B cell (primary cell): ENCODE data around the gene F8A1. TPM values are rescaled to one million over a fixed set of nuclear protein-coding genes. Genes with fewer than 3 reads are reported as not detected.
"Not testable (repeated sequence)": the region's sequence is repeated elsewhere in the genome, so short reads cannot be mapped to it uniquely, and the experiment has no call there.

Experiments
- ATAC-seq: fragments of 200-7000 bp; cut with Tn5 transposase; one replicate; pipeline ENCODE4 v1.10.0; 2021; ENCODE audit warnings: low read depth, mild to moderate bottlenecking, moderate number of reproducible peaks, moderate library complexity
- CTCF ChIA-PET: fragments of 350-600 bp; sonication (Branson Sonifier 250); formaldehyde crosslinking; loops from one replicate; lab custom pipeline; 2021; ENCODE audit warnings: antibody characterized with exemption, inconsistent platforms; lab: Charles Lee
- POLR2A ChIA-PET: fragments of 350-600 bp; sonication (Branson Sonifier 250); formaldehyde crosslinking; loops from one replicate; lab custom pipeline; 2021; ENCODE audit warnings: antibody characterized with exemption; lab: Charles Lee
- DNase-seq: peaks from one replicate; pipeline ENCODE4 v3.0.0; 2013
- H2AFZ ChIP-seq: 2 replicates; pipeline ENCODE4 v1.6.1; 2012; ENCODE audit warnings: mild to moderate bottlenecking, low read depth, low read length; ENCODE audit not compliant: insufficient read depth, poor library complexity, severe bottlenecking
- H3K27ac ChIP-seq, 2 donors: 1 replicate in 1 of 2; 2 replicates in 1 of 2; pipeline ENCODE4 v1.5.1; 2012 to 2013; ENCODE audit warnings: low read length in 2 of 2, mild to moderate bottlenecking in 2 of 2, moderate library complexity in 1 of 2
- H3K27me3 ChIP-seq, 4 experiments: fragments of 200-600 bp in 1 of 4; sonication (generic) in 1 of 4; replicated peaks in 1 of 4; 1 replicate in 2 of 4; 2 replicates in 2 of 4; pipeline versions ENCODE4 v1.6.1 to v1.7.0; 2013 to 2016; ENCODE audit warnings: low read length in 3 of 4, mild to moderate bottlenecking in 2 of 4, mixed read lengths in 1 of 4, moderate library complexity in 1 of 4; ENCODE audit not compliant: insufficient read depth in 4 of 4, control insufficient read depth in 3 of 4; ENCODE audit errors: control extremely low read depth in 1 of 4
- H3K36me3 ChIP-seq, 2 experiments: replicated peaks in 1 of 2; 1 replicate in 1 of 2; 2 replicates in 1 of 2; pipeline versions ENCODE4 v1.6.1 to v1.7.1; 2013; ENCODE audit warnings: low read length in 1 of 2; ENCODE audit not compliant: insufficient read depth in 2 of 2, control insufficient read depth in 1 of 2; ENCODE audit errors: control extremely low read depth in 1 of 2, extremely low read depth in 1 of 2
- H3K4me1 ChIP-seq, 2 donors: fragments of 200-600 bp in 1 of 2; sonication (generic) in 1 of 2; 1 replicate in 1 of 2; 2 replicates in 1 of 2; pipeline versions ENCODE4 v1.5.1 to v1.6.1; 2013 to 2017; ENCODE audit warnings: low read length in 2 of 2; ENCODE audit not compliant: control insufficient read depth in 2 of 2, insufficient read depth in 2 of 2
- H3K4me2 ChIP-seq: replicated peaks from 2 replicates; pipeline ENCODE3; 2012; ENCODE audit warnings: mild to moderate bottlenecking, low read depth, low read length; ENCODE audit not compliant: poor library complexity, severe bottlenecking
- H3K4me3 ChIP-seq, 5 experiments: fragments of 200-600 bp in 1 of 5; sonication (generic) in 1 of 5; 1 replicate in 3 of 5; 2 replicates in 2 of 5; pipeline versions ENCODE4 v1.5.1 to v1.7.0; 2011 to 2016; ENCODE audit warnings: low read length in 4 of 5, mild to moderate bottlenecking in 4 of 5, low read depth in 2 of 5, control low read depth in 1 of 5, moderate library complexity in 1 of 5; ENCODE audit not compliant: insufficient read depth in 1 of 5; ENCODE audit errors: control extremely low read depth in 1 of 5, extremely low read depth in 1 of 5
- H3K79me2 ChIP-seq: fragments of 200-600 bp; sonication (generic); one replicate; pipeline ENCODE4 v1.6.0; 2016; ENCODE audit warnings: low read length; ENCODE audit not compliant: control insufficient read depth, insufficient read depth
- H3K9ac ChIP-seq: fragments of 200-600 bp; sonication (generic); 2 replicates; pipeline ENCODE4 v1.6.1; 2017; ENCODE audit warnings: mild to moderate bottlenecking, low read length, moderate library complexity
- H3K9me3 ChIP-seq, 3 donors: one replicate each; pipeline versions ENCODE4 v1.6.1 to v1.7.1; 2013; ENCODE audit warnings: low read length in 2 of 3; ENCODE audit not compliant: control insufficient read depth in 2 of 3, insufficient read depth in 1 of 3; ENCODE audit errors: control extremely low read depth in 1 of 3
- H4K20me1 ChIP-seq: 2 replicates; pipeline ENCODE4 v1.6.0; 2012; ENCODE audit warnings: mild to moderate bottlenecking, low read length; ENCODE audit not compliant: insufficient read depth, control insufficient read depth, poor library complexity, severe bottlenecking
- H3K27ac Mint-ChIP-seq: one replicate; pipeline ENCODE4 v1.8.0; 2021; ENCODE audit warnings: mixed read lengths
- H3K27me3 Mint-ChIP-seq: one replicate; pipeline ENCODE4 v1.8.0; 2021; ENCODE audit warnings: mixed read lengths
- H3K4me1 Mint-ChIP-seq: one replicate; pipeline ENCODE4 v1.8.0; 2021; ENCODE audit warnings: mixed read lengths
- H3K4me3 Mint-ChIP-seq: one replicate; pipeline ENCODE4 v1.8.0; 2021; ENCODE audit warnings: mixed read lengths
- H3K9me3 Mint-ChIP-seq: one replicate; pipeline ENCODE4 v1.8.0; 2022; ENCODE audit warnings: mixed read lengths; ENCODE audit not compliant: insufficient read depth
- WGBS: methylation state at CpG from one replicate; pipeline ENCODE4 v1.1.5; 2013; ENCODE audit warnings: missing lambda C conversion rate; ENCODE audit not compliant: insufficient coverage; 5-methylcytosine and 5-hydroxymethylcytosine counted together
- intact Hi-C: fragments of 100-400 bp; cut with micrococcal nuclease; formaldehyde crosslinking; loops from one replicate; pipeline ENCODE4 v1.10.0; 2022
- polyA plus RNA-seq: library from polyadenylated mRNA; depleted of rRNA; stranded (reverse); fragments of >200 nt; gene quantifications from 2 replicates; pipeline ENCODE4 v1.2.3, GENCODE V29; 2012
- total RNA-seq, 2 donors: library from RNA; stranded (reverse); fragments of 120-200 nt in 1 of 2; gene quantifications; 1 replicate in 1 of 2; 2 replicates in 1 of 2; pipeline versions ENCODE4 v1.2.3 to v1.2.4, GENCODE V29; 2013 to 2022

The F8A1 gene
- total and polyA plus RNA-seq, 2 donors (not counting 1 experiment from before 2014, with no cell fraction given), result 8.6 to 35.8 TPM

GRCh38 chrX:154885549-154885948, 606 bp upstream of the F8A1 start:
- ATAC-seq, H3K36me3 ChIP-seq, H3K9me3 Mint-ChIP-seq, H3K9me3 ChIP-seq, H3K9ac ChIP-seq, H3K4me1 Mint-ChIP-seq, H3K27ac Mint-ChIP-seq, H3K27me3 Mint-ChIP-seq, H3K4me3 ChIP-seq, H3K4me3 Mint-ChIP-seq, CTCF ChIA-PET, H3K27me3 ChIP-seq, H4K20me1 ChIP-seq, H2AFZ ChIP-seq, intact Hi-C loops, H3K4me2 ChIP-seq, H3K27ac ChIP-seq, H3K4me1 ChIP-seq, DNase-seq, H3K79me2 ChIP-seq, POLR2A ChIA-PET: not testable (repeated sequence)
- WGBS, result no CpG with 5 or more reads among the region's 14 CpGs

- H3K27ac Mint-ChIP-seq, H3K79me2 ChIP-seq, H3K4me2 ChIP-seq, H3K4me1 Mint-ChIP-seq, H3K36me3 ChIP-seq, H3K4me3 ChIP-seq, H2AFZ ChIP-seq, H3K4me3 Mint-ChIP-seq, H4K20me1 ChIP-seq, POLR2A ChIA-PET, DNase-seq, CTCF ChIA-PET, H3K27me3 Mint-ChIP-seq, H3K27me3 ChIP-seq, H3K9ac ChIP-seq, H3K9me3 ChIP-seq, H3K27ac ChIP-seq, intact Hi-C loops, H3K9me3 Mint-ChIP-seq, H3K4me1 ChIP-seq: not testable (repeated sequence)
- WGBS, result no CpG with 5 or more reads among the region's 62 CpGs
- ATAC-seq, result peak; percentile 40
These were observed 650 bp downstream of the F8A1 start for GRCh38 chrX:154886789-154887221.
